HCT116 (cell line): ENCODE data around the gene LAMC2. TPM values are rescaled to one million over a fixed set of nuclear protein-coding genes. Genes with fewer than 3 reads are reported as not detected.

Experiments
- ATAC-seq: fragments of 200-7000 bp; cut with Tn5 transposase; 2 replicates; pipeline ENCODE4 v1.9.1; 2020; ENCODE audit warnings: mild to moderate bottlenecking, moderate library complexity
- BruUV-seq: library from RNA; stranded (reverse); fragments of 400-500 nt; replicated peaks from 2 replicates; lab custom pipeline; 2021; lab: Mats Ljungman, UMichigan
- CTCF ChIA-PET: fragments of 300-600 bp; sonication (Branson Sonifier 250); formaldehyde crosslinking; loops from one replicate; lab custom pipeline; 2021; ENCODE audit warnings: antibody characterized with exemption; lab: Charles Lee
- POLR2A ChIA-PET: fragments of 300-600, 350-600 bp; sonication (Branson Sonifier 250); formaldehyde crosslinking; loops from one replicate; lab custom pipeline; 2021; ENCODE audit warnings: antibody characterized with exemption; lab: Charles Lee
- RAD21 ChIA-PET, 2 experiments: fragments of 300-600 bp; sonication (Branson Sonifier 250); formaldehyde crosslinking; loops; one replicate each; lab custom pipeline; 2023; ENCODE audit warnings: low total read pairs in 2 of 2; ENCODE audit not compliant: uncharacterized antibody in 2 of 2, unreplicated experiment in 2 of 2, low non-redundant PET in 1 of 2; lab: Charles Lee
- DNase-seq: peaks from one replicate; pipeline ENCODE4 v3.0.0-alpha.2; 2010; ENCODE audit warnings: low read depth, low spot score
- H2AFZ ChIP-seq: fragments of 200-600 bp; shearing (Covaris generic), sonication (generic); 2 replicates; pipeline ENCODE4 v1.6.1; 2017; ENCODE audit warnings: low read depth, mixed run types, mixed read lengths, antibody characterized with exemption, low read length; ENCODE audit not compliant: poor library complexity, severe bottlenecking
- H3K27ac ChIP-seq: 2 replicates; pipeline ENCODE4 v1.5.1; 2012; ENCODE audit warnings: low read depth, low read length
- H3K27me3 ChIP-seq: fragments of 200-600 bp; sonication (generic); 2 replicates; pipeline ENCODE4 v1.6.1; 2016; ENCODE audit warnings: mixed run types, low read length, mixed read lengths; ENCODE audit not compliant: insufficient read depth
- H3K36me3 ChIP-seq, 2 experiments: fragments of 200-500 bp in 1 of 2; fragments of 200-600 bp in 1 of 2; sonication (Bioruptor generic) in 1 of 2; sonication (generic) in 1 of 2; 2 replicates each; pipeline versions ENCODE4 v1.5.1 to v1.6.1; 2014 to 2016; ENCODE audit warnings: low read length in 2 of 2, inconsistent platforms in 1 of 2, mixed read lengths in 1 of 2, mixed run types in 1 of 2; ENCODE audit not compliant: insufficient read depth in 2 of 2, control insufficient read depth in 1 of 2
- H3K4me1 ChIP-seq, 2 experiments: fragments of 200-600 bp in 1 of 2; sonication (generic) in 1 of 2; 2 replicates each; pipeline versions ENCODE4 v1.5.1 to v1.6.1; 2012 to 2017; ENCODE audit warnings: low read length in 2 of 2, inconsistent platforms in 1 of 2, mild to moderate bottlenecking in 1 of 2, mixed read lengths in 1 of 2, mixed run types in 1 of 2, moderate library complexity in 1 of 2; ENCODE audit not compliant: insufficient read depth in 2 of 2, control insufficient read depth in 1 of 2
- H3K4me2 ChIP-seq: fragments of 200-600 bp; sonication (generic); 2 replicates; pipeline ENCODE4 v1.6.1; 2017; ENCODE audit warnings: mixed run types, low read length, mixed read lengths
- H3K4me3 ChIP-seq, 2 experiments: fragments of 200-600 bp in 1 of 2; sonication (generic) in 1 of 2; replicated peaks in 1 of 2; 2 replicates each; pipeline ENCODE4 v1.5.1; 2011 to 2016; ENCODE audit warnings: low read length in 2 of 2, control low read depth in 1 of 2, low read depth in 1 of 2, mild to moderate bottlenecking in 1 of 2, mixed read lengths in 1 of 2, mixed run types in 1 of 2
- H3K79me2 ChIP-seq: fragments of 200-600 bp; sonication (generic); 2 replicates; pipeline ENCODE4 v1.6.1; 2017; ENCODE audit warnings: mild to moderate bottlenecking, mixed run types, low read length, moderate library complexity, mixed read lengths; ENCODE audit not compliant: insufficient read depth
- H3K9ac ChIP-seq: fragments of 200-600 bp; sonication (generic); 2 replicates; pipeline ENCODE4 v1.6.1; 2016; ENCODE audit warnings: low read length, mixed read lengths
- H3K9me2 ChIP-seq: fragments of 200-600 bp; sonication (generic), shearing (Covaris generic); 2 replicates; pipeline ENCODE4 v1.6.1; 2017; ENCODE audit warnings: mixed run types, mild to moderate bottlenecking, moderate library complexity; ENCODE audit not compliant: insufficient read depth
- H3K9me3 ChIP-seq, 2 experiments: fragments of 200-500 bp in 1 of 2; fragments of 200-600 bp in 1 of 2; sonication (Bioruptor generic) in 1 of 2; sonication (generic) in 1 of 2; 2 replicates each; pipeline ENCODE4 v1.6.1; 2014 to 2017; ENCODE audit warnings: low read length in 2 of 2, mixed read lengths in 2 of 2, inconsistent platforms in 1 of 2, low read depth in 1 of 2, mild to moderate bottlenecking in 1 of 2, mixed run types in 1 of 2, moderate library complexity in 1 of 2; ENCODE audit not compliant: control insufficient read depth in 1 of 2, insufficient read depth in 1 of 2
- H4K20me1 ChIP-seq: fragments of 200-600 bp; sonication (generic), shearing (Covaris generic); 2 replicates; pipeline ENCODE4 v1.6.1; 2017; ENCODE audit warnings: mixed run types, mild to moderate bottlenecking, moderate library complexity; ENCODE audit not compliant: insufficient read depth
- CEBPB ChIP-seq: IDR thresholded peaks from 2 replicates; pipeline ENCODE4 v1.6.1; 2012; ENCODE audit warnings: low read depth
- ELF1 ChIP-seq: IDR thresholded peaks from 2 replicates; pipeline ENCODE4 v1.6.1; 2012; ENCODE audit warnings: low read depth, borderline replicate concordance
- POLR2AphosphoS5 ChIP-seq: IDR thresholded peaks from 2 replicates; pipeline ENCODE4 v1.6.1; 2011; ENCODE audit warnings: mild to moderate bottlenecking, low read depth, low read length, moderate library complexity
- RAD21 ChIP-seq: IDR thresholded peaks from 2 replicates; pipeline ENCODE4 v1.6.1; 2012; ENCODE audit warnings: low read depth, mild to moderate bottlenecking
- YY1 ChIP-seq: IDR thresholded peaks from 2 replicates; pipeline ENCODE4 v1.6.1; 2011; ENCODE audit warnings: low read length, low read depth, moderate library complexity, mild to moderate bottlenecking; ENCODE audit not compliant: insufficient replicate concordance; ENCODE audit errors: extremely low read depth
- ZNF274 ChIP-seq: fragments of 200-500 bp; sonication (Bioruptor generic); IDR thresholded peaks from 2 replicates; pipeline ENCODE4 v1.6.1; 2014; ENCODE audit warnings: mild to moderate bottlenecking, low read depth, low read length, inconsistent platforms
- intact Hi-C: fragments of 100-400 bp; cut with micrococcal nuclease; formaldehyde crosslinking; loops from 2 replicates; pipeline ENCODE4 v1.10.0; 2022
- total RNA-seq: library from RNA; stranded (reverse); gene quantifications from one replicate; pipeline ENCODE4 v1.2.1, GENCODE V29; 2021; ENCODE audit not compliant: unreplicated experiment
- TF ChIP-seq, protein P1 (sequence below), 3 experiments: fragments of 200-600 bp in 1 of 3; sonication (generic) in 1 of 3; IDR thresholded peaks in 2 of 3; conservative IDR thresholded peaks in 1 of 3; 2 replicates each; pipeline ENCODE4 v1.5.1; 2012 to 2017; ENCODE audit warnings: low read depth in 2 of 3, low read length in 2 of 3, antibody characterized with exemption in 1 of 3, borderline replicate concordance in 1 of 3, control low read depth in 1 of 3, mild to moderate bottlenecking in 1 of 3, mixed read lengths in 1 of 3, mixed run types in 1 of 3, moderate library complexity in 1 of 3; ENCODE audit not compliant: insufficient read depth in 1 of 3
- TF ChIP-seq, protein P2 (sequence below): IDR thresholded peaks from 2 replicates; pipeline ENCODE4 v1.6.1; 2012

Gene LAMC2
- total RNA-seq, 1 experiment from 2014 or later = 22.2 TPM

DNA sequence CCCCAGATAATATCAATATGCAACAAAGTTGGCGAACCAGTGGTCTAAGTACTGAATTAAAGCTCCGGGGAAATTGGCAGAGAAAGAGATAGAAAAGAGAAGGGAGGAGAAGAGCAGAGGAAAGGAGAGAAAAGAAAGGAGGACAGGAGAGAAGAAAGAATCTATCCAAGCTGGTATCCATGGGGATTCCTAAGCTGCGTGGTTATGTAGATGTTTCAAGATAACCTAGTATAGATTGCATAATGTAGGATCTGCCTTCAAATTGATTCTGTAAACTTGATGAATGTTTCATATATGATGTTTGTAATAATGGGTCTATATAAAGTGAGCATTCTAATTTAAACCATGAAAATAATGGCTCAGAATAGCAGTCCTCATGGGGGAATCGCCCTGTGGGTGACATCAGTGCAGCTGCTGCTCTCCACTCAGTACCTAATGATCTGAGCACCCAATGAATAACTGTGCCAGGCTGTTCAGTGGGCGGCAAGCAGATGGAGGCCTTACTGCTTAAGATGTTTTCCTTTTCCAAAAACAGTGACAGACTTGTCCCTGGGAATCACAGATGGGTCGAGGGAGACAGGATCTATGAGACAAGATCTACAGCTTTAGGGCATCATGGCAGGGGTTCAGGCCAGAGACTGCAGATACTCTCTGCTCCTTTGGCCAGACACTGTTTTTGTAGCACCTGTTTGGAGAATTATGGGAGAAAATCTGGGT lies 78.0 kb downstream of the LAMC2 start:
- Histone ChIP-seq H3K27ac (no peak overlapping the region), H3K36me3 (no peaks in the 10 kb centered on the region), H3K9me3 (no peaks in the 10 kb centered on the region), H3K79me2 (no peaks in the 10 kb centered on the region), H3K9ac (no peak overlapping the region), H4K20me1 (no peaks in the 10 kb centered on the region), H3K9me2 (no peaks in the 10 kb centered on the region), H3K4me3 (no peak overlapping the region), H3K4me2 (no peak overlapping the region), H2AFZ (no peak overlapping the region), H3K27me3 (no peaks in the 10 kb centered on the region), H3K4me1 (no peaks in the 10 kb centered on the region)
- RAD21 ChIA-PET = no interaction called here
- CTCF ChIA-PET = no interaction called here
- TF ChIP-seq, protein P1, sequence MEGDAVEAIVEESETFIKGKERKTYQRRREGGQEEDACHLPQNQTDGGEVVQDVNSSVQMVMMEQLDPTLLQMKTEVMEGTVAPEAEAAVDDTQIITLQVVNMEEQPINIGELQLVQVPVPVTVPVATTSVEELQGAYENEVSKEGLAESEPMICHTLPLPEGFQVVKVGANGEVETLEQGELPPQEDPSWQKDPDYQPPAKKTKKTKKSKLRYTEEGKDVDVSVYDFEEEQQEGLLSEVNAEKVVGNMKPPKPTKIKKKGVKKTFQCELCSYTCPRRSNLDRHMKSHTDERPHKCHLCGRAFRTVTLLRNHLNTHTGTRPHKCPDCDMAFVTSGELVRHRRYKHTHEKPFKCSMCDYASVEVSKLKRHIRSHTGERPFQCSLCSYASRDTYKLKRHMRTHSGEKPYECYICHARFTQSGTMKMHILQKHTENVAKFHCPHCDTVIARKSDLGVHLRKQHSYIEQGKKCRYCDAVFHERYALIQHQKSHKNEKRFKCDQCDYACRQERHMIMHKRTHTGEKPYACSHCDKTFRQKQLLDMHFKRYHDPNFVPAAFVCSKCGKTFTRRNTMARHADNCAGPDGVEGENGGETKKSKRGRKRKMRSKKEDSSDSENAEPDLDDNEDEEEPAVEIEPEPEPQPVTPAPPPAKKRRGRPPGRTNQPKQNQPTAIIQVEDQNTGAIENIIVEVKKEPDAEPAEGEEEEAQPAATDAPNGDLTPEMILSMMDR (IDR thresholded peaks at IDR 0.05 in 2 of 3, conservative IDR thresholded peaks at IDR 0.05 in 1 of 3; ENCODE audit: borderline replicate concordance in 1 of 3, insufficient read depth in 1 of 3, low read depth in 2 of 3, low read length in 2 of 3) = no peak
- no peak for TF ChIP-seq CEBPB
- no peak for TF ChIP-seq ELF1
- TF ChIP-seq YY1 = no peak
- TF ChIP-seq ZNF274 = no peak
- TF ChIP-seq RAD21 = no peak
- TF ChIP-seq POLR2AphosphoS5 = no peak
- TF ChIP-seq, protein P2, sequence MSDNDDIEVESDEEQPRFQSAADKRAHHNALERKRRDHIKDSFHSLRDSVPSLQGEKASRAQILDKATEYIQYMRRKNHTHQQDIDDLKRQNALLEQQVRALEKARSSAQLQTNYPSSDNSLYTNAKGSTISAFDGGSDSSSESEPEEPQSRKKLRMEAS = no peak
- POLR2A ChIA-PET = no interaction called here
- ATAC-seq (no peak), DNase-seq (no peak)
- no TSS peak for BruUV-seq
- intact Hi-C loops = no loop called here
